GM20431 (cell line): ENCODE data around the gene IQGAP3.

Experiments used
- in situ Hi-C: fragments of 300-500 bp; cut with MseI, MboI; formaldehyde crosslinking; loops from one replicate; pipeline ENCODE4 v1.15.0; 2020; ENCODE audit warnings: low sequenced_read_pairs; ENCODE audit not compliant: unreplicated experiment

The IQGAP3 gene

DNA sequence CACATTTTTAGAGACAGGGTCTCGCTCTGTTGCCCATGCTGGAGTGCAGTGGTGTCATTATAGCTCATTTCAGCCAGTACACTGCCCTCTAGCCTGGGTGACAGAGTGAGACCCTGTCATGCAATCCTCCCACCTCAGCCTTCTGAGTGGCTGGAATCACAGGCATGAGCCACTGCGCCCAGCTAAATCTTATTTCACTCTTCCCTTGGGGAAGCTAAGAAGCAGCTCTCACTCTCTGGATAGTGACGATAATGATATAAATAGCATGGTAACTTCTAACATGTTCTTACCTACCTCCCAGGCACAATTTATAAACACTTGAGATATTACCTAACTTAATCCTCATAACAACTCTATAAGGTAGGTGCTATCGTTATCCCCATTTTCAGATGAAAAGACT is 24.9 kb downstream of the IQGAP3 start:
- in situ Hi-C loops, result no loop called here

DNA sequence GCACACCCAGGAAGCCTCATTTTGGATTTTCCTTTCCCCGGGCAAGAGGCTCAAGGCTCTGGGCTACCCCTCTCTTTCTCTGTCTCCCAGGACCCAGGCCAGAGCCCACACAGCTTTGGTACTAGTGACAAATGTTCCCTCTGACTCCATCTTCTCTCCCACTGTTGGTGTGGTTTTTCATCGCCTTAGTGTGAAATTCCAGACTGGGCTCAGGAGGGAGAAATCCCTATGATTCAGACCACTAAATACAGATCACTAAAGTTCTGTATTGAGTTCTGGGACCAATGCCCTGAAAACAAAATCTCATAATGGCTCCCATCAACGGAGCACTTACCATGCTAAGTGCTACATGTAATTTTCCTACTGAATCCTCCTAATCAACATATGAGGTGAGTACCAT is 26.1 kb downstream of the IQGAP3 start:
- in situ Hi-C loops, result no loop called here

DNA sequence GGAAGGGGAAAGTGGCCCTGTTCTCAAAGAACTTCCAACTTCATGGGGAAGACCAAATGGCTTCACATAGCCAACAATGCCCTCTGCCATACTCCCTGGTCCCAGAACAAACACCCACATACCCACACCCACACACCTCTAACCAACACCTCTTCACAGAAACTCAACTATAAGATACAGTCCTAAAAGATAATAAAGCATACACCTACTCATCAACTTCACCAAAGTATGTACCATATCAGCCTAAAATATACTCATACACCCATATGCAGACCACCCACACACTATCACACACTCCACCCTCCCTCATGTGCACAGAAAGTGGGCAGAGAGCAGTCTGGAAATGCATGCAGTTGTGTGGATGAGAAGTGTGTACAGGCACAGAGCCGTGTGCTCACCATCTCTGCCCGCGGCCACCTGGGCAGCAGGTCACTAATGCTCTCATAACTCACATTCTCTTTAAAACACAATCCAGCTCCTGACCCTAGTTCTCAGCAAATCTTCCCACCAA is 27.7 kb downstream of the IQGAP3 start:
- in situ Hi-C loops, result no loop called here

DNA sequence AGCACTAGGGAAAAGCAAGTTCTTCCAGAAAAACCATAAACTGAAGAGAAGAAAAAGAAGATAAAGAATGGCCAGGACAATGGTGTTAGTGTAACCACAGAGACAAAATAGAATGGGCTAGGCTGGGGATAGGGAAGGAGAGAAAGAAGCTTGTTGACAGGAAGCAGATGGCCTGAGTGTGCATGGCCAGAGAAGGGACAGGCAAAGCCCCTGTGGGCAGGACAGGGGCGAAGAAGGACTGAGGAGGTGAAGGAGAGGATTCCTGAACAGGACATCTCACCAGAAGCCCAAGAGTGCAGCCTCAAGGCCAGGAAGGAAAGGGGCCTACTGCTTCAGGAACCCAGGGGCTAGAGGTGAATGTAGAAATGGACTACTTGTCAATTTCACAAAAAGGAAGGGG is 29.3 kb downstream of the IQGAP3 start:
- in situ Hi-C loops, result no loop called here

DNA sequence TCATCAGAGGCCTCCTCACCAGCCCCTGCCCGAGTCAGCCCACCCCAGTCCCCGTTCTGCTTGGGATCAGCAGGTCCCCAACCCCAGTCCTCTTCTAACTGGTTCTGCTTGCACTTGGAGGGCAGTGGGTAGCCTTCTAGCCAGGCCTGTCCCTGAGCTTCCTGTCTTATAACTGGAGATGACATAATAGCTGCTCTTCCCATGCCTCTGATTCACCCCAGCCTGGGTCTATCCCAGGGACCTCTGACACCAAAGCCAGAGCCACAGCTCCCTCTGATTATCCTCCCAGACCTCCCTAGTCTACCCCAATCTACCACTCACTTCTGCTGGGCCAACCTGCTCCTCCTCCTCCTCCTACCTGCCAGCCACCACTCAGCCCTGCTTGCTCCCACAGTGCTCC is 31.4 kb downstream of the IQGAP3 start:
- in situ Hi-C loops, result no loop called here

DNA sequence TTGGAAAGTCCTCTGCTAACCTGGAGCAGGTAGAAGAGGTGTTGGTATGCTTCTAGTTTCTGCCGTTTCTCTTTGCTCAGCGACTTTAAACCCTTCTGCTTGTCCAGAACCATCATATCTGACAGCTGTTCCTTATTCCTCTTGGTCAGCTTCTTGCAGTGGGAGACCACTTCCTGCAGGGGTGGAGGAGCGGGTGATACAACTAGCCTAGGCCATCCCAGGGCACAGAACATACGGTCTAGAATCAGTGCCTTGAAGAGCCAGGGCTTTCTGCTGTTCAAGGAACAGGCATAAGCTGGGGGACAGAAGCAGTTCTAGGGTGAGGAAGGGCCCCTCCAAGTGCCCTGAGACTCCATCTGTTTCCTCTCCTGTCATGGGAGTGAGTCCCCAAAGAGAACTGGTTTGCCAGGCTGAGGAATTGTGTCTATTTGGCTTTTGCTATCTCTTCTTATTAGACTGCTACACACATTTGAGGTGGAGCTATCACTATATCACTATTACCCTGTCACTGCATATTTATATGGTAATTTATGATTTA is 32.5 kb downstream of the IQGAP3 start:
- in situ Hi-C loops, result no loop called here

DNA sequence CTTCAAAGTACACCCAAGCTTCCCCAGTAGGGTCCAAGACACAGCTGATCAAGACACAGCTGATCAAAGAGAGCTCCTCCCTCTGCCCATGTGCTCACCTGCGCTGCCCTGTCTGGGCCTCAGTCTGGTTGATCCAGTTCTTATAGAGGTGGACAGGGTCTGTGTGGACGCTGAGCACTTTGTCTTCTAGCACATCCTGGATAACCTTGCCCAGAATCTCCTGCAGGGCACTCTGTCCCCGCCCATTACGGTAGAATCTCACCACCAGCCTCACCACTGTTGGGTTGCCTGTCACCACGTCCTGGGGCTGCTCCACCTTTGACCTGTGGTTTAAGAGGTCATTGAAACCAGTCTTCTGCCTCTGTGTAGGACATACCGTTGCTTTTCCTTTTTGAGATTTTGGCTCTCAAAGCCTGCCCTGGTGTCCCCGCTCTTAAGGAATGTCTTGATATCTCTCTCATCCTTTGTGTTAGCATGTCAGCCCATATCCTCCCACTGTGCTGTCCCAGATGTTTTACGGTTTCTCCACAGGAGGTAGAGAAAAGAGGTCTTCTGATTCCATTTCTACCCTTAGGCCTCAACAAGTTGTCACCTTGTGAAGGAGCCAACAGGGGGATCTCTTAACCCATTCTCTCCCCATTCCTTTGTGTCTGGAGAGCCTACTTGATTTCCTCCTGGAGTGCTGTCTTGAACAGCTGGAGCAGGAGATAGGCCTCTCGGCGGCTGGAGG is 33.5 kb downstream of the IQGAP3 start:
- in situ Hi-C loops, result no loop called here

DNA sequence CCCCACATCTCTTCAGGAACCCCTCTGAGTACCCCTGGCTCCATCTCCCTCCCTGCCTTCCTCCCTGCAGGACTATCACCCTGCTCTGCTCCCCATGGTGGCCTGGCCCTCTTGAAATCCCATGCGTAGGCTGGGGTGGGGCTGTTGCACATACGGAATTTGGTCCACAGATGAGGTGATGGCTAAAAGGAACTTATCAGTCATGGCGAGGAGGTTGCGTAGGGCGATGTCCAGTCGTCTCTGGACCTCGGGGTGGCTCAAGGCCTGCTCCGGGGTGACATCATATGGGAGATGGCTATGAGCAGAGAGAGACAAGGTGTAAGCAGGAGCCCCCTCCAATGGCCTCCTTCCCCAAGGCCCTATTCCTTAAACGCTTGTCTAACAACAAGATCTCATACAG is 35.3 kb downstream of the IQGAP3 start:
- in situ Hi-C loops, result no loop called here

DNA sequence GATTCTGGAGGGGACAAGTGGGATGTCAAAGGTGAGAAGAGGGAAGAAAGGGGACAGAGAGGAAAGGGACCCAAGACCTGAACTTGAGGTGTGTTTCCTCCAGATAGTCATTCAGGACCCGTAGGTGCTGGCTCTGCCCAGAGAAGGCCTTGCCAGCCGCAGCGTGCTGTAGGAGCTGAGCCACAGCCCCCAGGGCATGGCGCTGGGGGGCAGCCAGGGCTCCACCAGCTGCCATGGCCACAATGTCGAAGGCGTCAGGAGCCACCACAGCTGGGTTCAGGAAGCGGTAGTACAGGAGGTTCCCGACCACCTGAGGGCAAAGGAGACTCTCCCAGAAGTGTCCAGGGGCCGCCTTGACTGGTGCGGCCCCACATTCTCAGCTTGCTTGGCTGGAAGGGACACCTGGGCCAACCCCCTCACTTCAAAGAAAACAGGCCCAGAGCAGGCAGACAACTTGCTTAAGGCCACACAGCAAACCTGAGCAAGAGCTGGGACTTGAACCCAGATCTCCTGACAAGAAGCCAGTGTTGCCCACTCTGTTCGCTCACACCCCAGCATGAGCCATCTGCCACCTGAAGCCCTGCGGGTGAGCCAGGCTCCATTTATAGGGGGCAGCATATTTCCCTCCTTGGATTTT is 37.8 kb downstream of the IQGAP3 start:
- in situ Hi-C loops, result no loop called here

DNA sequence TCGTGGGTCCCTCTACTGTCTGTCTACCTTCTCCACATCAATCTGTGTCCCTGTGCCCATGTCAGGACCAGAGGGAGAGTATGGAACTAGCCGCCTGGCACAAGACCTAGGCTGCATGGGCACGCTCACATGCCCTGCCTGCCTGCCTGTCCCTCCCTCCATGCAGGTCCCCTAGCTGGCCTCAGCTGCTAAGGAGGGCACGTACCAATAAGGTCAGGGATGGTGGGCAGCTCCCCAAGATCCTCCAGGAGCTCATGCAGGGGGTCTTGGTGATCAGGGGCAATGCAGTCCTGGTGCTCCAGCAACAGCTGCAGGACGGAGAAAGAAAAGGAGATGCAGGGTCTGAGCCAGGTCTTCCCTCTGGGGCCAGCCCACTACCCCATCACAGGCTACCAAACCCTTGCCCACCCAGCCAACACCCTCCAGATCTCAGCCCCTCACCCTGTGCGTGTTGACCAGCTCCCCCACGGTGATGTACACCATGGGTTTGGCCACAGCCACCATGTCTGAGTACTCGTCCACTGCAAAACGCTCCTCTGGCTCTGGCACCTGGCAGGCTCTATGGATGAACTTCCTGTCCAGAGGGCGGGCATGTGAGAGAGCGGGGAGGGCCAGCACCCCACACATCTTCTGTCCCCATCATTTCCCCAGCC is 38.7 kb downstream of the IQGAP3 start:
- in situ Hi-C loops, result no loop called here

DNA sequence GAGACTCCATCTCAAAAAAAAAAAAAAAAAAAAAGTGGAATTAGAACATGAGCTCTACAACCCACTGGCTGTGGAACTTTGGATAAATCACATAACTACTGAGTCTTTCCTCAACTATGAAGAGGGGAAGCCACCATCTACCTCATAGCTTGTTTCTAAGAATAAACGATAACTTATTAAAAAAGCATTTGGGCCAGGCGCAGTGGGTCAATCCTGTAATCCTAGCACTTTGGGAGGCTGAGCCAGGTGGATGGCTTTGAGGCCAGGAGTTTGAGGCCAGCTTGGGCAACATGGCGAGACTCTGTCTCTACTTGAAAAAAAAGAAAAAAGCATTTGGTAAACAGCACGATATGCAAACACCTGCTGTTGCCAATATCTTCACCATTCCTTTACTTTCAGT is 40.0 kb downstream of the IQGAP3 start:
- in situ Hi-C loops, result no loop called here

DNA sequence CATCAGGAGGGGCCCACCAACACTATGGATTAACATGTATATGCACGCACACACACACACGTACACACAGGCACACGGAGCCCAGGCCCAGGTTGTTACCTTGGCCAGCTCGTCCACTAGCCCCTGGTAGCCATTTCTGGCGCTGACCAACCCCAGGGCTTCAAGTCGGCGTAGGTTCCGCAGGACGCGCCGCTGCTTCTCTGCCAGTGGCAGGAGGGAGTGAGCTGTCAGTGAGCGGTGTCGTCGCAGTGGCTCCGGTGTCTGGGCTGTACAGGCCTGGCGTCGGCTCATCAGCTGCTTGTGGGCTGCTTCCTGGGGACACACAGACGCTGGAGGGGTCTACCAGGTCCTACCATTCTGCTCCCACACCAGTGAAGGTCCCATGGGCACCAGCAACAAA is 42.4 kb downstream of the IQGAP3 start:
- in situ Hi-C loops, result no loop called here

DNA sequence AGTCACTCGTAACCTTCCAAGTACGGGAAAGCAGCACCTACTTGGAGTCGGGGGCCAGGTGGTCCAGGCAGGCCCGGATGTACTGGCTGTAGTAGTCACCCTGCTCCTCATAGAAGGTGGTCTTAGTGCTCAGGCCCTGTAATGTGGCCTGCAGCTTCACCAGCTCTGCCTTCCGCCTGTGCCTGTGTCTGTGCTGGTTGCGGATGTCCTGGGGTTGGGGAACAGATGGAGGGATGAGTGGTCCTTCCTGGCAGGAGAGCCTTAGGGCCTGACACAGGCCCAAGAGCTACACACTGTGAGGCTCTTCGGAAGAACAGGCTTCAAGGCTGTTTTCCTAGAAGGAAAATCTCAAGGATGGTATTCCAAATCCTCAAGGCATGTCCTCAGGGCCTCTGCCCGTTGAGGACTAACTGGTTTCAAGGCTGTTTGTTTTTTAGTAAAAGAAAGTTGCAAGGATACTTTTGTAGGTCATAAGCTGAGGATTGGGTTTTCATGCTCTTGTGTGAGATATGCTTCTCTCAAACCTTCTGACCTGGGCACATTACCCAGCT is 43.4 kb downstream of the IQGAP3 start:
- in situ Hi-C loops, result no loop called here

DNA sequence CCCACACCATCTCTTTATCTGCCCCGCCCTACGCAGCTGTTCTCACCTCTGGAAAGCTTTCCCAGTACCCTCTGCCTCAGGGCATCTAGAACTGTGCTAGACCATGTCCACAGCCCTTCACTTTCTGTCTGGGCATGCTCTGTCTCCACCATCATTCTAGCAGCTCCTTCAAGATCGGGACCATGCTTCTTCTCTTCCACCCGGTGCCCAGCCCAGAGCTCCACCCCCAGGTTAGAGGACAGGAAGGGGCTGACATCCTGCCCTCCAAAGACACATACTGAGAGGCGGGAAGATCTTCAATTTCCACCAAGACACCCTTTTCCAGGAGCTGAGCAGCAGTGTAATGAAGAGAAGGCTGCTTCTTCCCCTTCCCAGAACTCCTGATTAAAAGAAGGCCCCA is 44.1 kb downstream of the IQGAP3 start:
- in situ Hi-C loops, result no loop called here

DNA sequence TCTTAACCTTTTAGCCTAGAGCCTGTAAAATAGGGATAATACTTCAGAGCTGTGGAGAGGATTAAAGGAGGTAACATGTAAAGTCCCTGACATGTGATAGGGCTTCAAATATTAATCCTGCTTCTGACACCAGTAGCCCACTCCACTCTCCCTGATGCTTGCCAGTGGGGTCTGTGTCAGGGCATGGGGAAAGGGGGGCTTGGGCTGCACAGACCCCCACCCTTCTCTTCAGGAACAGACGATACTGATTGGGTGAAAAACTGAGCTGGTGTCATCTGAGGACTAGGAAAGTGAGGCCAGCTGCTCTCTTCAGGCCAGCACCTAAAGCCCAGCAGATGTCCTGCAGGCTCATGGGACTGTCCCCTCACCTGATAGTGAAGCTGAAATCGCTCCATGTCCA is 44.8 kb downstream of the IQGAP3 start:
- in situ Hi-C loops, result no loop called here

DNA sequence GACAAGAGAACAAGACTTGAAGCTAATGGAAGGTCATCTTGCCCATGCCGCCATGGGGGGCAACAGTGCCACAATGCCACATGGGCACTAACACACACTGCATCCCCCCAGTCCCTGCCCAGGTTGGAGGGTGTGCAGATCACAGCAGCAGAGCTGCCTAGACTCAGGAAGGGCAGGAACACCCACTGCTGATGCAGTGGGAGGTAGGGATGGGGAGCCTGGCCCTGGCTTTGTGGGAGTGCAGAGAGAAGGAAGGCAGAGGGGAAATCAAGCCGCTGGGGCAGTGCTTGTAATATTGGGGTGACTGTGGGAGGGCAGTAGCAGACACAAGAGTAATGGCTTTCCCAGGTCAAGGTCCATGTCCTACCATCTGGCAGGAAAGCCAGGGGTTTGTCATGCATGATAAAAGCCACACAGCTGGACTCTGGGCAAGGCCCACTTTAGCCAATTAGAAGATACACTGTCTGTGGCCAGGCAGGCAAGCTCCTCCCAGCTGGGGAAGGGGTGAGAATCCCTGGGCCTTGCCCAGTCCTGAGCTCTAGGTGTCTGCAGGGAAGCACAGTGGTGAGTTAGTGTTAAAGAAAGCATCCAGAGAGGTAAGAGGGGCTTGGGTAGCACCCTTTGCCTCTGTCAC is 46.4 kb downstream of the IQGAP3 start:
- in situ Hi-C loops, result no loop called here

DNA sequence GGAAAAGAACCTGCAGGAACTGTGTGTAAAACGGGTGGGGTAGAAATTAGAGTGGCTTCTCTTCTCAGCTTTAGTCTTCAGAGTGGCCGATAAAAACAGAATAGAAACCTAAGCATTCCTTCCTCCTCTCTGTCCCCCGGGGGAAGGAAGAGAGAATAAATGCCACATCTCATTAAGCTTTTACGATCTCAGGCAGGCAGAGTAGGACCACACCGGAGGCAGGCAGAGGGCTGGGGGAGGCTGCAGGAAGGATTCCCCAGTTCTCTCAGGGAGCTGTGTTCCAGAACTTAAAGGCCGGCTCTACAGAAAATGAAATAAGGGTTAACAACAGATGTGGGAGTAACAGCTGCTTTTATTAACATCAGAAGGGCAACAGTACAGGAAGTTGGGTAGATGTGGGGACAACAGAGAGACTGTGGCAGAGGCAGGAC is 47.3 kb downstream of the IQGAP3 start:
- in situ Hi-C loops, result no loop called here

DNA sequence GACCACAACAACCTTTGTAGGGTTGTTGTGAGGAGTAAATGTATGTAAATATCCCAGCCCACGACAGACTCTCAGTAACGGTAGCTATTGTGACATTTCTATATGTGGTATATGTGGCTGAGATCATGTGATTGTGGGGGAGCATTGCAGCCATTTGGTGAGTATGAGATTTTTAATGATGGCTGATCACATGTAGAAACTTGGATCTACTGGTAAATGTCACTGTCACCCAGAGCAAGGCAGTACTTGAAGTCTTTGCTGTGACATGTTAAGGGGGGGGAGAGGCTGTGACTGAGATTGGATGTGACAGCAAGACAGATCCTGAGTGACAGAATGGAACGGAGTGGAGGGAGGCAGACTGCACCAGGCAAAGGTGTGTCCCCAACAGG is 47.9 kb downstream of the IQGAP3 start:
- in situ Hi-C loops, result no loop called here

DNA sequence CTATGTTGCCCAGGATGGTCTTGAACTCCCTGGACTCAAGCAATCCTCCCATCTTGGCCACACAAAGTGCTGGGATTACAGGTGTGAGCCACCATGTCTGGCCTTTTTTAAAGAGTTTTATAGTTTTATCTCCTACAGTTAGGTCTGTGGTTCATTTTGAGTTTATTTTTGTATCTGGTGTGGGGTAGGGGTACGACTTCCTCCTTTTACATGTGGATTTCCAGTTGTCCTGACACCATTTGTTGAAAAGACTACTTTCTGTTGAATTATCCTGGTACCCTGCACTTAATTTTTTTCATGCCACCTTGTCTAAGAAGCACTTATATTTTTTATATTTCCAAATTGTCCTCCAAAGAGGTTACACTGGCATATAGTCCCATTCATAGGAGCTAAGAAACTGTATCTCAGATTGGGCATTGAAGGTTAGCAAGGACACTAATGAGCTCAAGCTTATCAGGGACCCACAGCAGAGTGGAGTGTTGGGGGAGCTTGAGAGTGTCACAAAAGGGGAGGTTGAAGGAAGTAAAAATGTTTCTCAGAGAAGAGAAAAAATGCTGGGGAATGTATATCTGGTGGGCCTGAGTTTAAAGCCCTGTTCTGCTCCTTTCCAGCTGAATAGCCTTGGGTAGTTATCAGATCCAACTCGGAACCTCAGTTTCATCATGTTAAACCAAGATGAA is 48.4 kb downstream of the IQGAP3 start:
- in situ Hi-C loops, result no loop called here

DNA sequence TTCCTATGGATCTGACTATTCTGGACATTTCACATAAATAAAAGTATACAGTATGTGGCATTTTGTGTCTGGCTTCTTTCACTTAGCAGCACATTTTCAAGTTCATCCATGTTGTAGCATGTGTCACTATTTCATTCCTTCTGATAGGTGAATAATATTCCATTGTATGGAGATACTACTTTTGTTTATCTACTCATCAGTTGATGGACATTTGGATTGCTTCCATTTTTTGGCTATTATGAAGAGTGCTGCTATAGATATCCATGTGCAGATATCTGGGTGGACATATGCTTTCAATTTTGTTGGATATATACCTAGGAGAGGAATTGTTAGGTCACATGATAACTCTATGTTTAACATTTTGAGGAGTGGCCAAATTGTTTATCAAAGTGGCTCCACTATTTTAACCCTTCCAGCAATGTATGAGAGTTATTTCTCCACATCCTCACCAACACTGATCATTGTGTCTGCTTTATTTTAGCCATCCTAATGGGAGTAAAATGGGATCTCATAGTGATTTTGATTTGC is 49.9 kb downstream of the IQGAP3 start:
- in situ Hi-C loops, result no loop called here
